Measurements from ENCODE around the gene PPM1L. TPM values are rescaled to one million over a fixed set of nuclear protein-coding genes. Genes with fewer than 3 reads are reported as not detected.

PPM1L gene
- total RNA-seq, 1 experiment from 2014 or later, result 7.3 TPM

DNA sequence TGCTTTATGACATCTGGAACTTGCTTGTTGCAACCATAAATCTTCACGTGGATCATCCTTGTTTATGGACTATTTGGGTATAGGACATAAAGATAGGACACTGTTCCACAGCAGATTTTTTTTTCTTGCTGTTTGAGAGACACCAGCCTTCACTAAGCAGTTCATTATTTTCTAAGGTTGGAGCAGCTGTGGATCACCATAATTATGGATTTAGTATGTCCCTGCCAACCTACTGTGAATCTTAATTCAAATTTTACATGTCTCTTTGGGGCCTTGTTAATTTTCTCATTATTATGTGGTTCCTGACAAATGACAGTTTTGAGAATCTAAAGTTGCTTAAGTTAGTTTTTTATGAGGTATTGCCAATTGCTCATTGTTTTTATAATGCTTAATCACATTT is 188.0 kb downstream of the PPM1L start:
- Histone ChIP-seq H2BK12ac (ENCODE audit: insufficient read length, low read depth, low read length) (no peak overlapping the region), H2BK15ac (ENCODE audit: low read depth, low read length) (no peak overlapping the region), H4K8ac (replicated peaks; ENCODE audit: insufficient read length, low read depth, low read length) (no peak overlapping the region), H3T11ph (ENCODE audit: low read length) (no peak overlapping the region), H4K91ac (ENCODE audit: insufficient read length, low read depth, low read length) (no peak overlapping the region), H2AK5ac (ENCODE audit: insufficient read length, low read length) (no peak overlapping the region), H3K27ac (ENCODE audit: insufficient read length, low read depth, low read length) (no peak overlapping the region), H3K9ac (ENCODE audit: extremely low read depth, insufficient read length, low read length) (no peak overlapping the region), H3K4ac (ENCODE audit: low read depth, low read length) (no peak overlapping the region), H3K56ac (ENCODE audit: insufficient read length, low read depth, low read length) (no peak overlapping the region), H3K14ac (ENCODE audit: insufficient read depth, low read length) (no peak overlapping the region), H2BK20ac (ENCODE audit: low read depth, low read length, poor library complexity, severe bottlenecking) (no peak overlapping the region), H3K4me2 (ENCODE audit: insufficient read depth, insufficient read length, low read length) (no peak overlapping the region), H3K18ac (ENCODE audit: insufficient read length, low read depth, low read length) (no peak overlapping the region), H2BK5ac (ENCODE audit: insufficient read length, low read length) (no peak overlapping the region), H2AFZ (ENCODE audit: low read length) (no peak overlapping the region), H3K79me1 (ENCODE audit: insufficient read depth, low read depth, low read length, poor library complexity, severe bottlenecking) (no peaks in the 10 kb centered on the region), H3K23ac (ENCODE audit: insufficient read length, low read depth, low read length) (no peak overlapping the region), H4K20me1 (ENCODE audit: control insufficient read depth, insufficient read depth, insufficient read length) (no peaks in the 10 kb centered on the region), H3K27me3 (ENCODE audit: insufficient read depth, low read length) (no peaks in the 10 kb centered on the region), H3K79me2 (ENCODE audit: insufficient read depth, low read length) (no peaks in the 10 kb centered on the region), H3K4me1 (ENCODE audit: insufficient read depth, low read length) (no peaks in the 10 kb centered on the region), H2BK120ac (ENCODE audit: low read depth, low read length, poor library complexity, severe bottlenecking) (no peak overlapping the region), H4K5ac (ENCODE audit: insufficient read length, low read depth, low read length) (no peak overlapping the region), H3K23me2 (ENCODE audit: insufficient read length, low read depth, low read length, poor library complexity, severe bottlenecking) (no peaks in the 10 kb centered on the region), H3K9me3 (ENCODE audit: control insufficient read depth, low read depth, low read length) (no peaks in the 10 kb centered on the region)
- peaks cover 13 to 23% (median 13%) of the 10 kb centered on the region in 3 experiments for H3K36me3 Mint-ChIP-seq (ENCODE audit: insufficient read depth in 1 of 3, low read depth in 3 of 3)
- H3K27ac Mint-ChIP-seq, result no peak overlapping the region
- H3K4me1 Mint-ChIP-seq, result no peaks in the 10 kb centered on the region
- whole genome bisulfite sequencing (ENCODE audit: extremely low coverage, insufficient read length, low lambda C conversion rate), result no CpG with 5 or more reads among the region's 1 CpG
- TF ChIP-seq, protein P1, sequence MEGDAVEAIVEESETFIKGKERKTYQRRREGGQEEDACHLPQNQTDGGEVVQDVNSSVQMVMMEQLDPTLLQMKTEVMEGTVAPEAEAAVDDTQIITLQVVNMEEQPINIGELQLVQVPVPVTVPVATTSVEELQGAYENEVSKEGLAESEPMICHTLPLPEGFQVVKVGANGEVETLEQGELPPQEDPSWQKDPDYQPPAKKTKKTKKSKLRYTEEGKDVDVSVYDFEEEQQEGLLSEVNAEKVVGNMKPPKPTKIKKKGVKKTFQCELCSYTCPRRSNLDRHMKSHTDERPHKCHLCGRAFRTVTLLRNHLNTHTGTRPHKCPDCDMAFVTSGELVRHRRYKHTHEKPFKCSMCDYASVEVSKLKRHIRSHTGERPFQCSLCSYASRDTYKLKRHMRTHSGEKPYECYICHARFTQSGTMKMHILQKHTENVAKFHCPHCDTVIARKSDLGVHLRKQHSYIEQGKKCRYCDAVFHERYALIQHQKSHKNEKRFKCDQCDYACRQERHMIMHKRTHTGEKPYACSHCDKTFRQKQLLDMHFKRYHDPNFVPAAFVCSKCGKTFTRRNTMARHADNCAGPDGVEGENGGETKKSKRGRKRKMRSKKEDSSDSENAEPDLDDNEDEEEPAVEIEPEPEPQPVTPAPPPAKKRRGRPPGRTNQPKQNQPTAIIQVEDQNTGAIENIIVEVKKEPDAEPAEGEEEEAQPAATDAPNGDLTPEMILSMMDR (conservative IDR thresholded peaks at IDR 0.05), result no peak
- DNase-seq, result no peak
- no peak overlapping the region for H3K4me3 Mint-ChIP-seq
- no peaks in the 10 kb centered on the region for H3K27me3 Mint-ChIP-seq (ENCODE audit: low read depth)
- peaks cover 24 to 26% of the 10 kb centered on the region in 2 experiments; a peak in 4 of 5 replicates for H3K9me3 Mint-ChIP-seq
